ENCODE results near the gene COA8. TPM values are rescaled to one million over a fixed set of nuclear protein-coding genes. Genes with fewer than 3 reads are reported as not detected.

Gene COA8
- total RNA-seq, 1 donor from 2014 or later, result 48.3 TPM

- TF ChIP-seq, protein P1, sequence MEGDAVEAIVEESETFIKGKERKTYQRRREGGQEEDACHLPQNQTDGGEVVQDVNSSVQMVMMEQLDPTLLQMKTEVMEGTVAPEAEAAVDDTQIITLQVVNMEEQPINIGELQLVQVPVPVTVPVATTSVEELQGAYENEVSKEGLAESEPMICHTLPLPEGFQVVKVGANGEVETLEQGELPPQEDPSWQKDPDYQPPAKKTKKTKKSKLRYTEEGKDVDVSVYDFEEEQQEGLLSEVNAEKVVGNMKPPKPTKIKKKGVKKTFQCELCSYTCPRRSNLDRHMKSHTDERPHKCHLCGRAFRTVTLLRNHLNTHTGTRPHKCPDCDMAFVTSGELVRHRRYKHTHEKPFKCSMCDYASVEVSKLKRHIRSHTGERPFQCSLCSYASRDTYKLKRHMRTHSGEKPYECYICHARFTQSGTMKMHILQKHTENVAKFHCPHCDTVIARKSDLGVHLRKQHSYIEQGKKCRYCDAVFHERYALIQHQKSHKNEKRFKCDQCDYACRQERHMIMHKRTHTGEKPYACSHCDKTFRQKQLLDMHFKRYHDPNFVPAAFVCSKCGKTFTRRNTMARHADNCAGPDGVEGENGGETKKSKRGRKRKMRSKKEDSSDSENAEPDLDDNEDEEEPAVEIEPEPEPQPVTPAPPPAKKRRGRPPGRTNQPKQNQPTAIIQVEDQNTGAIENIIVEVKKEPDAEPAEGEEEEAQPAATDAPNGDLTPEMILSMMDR (IDR thresholded peaks at IDR 0.05; ENCODE audit: borderline replicate concordance), result no peak
- peak within 1 kb of the TSS; percentile 97 for H3K4me3 ChIP-seq
- intact Hi-C loops (cut with micrococcal nuclease), result no loop called here
- peaks cover 4% of the 10 kb centered on the region for H3K36me3 ChIP-seq
- DNase-seq, result peak; percentile 89
- H3K4me1 ChIP-seq, result peaks cover 86% of the 10 kb centered on the region
- H3K27ac ChIP-seq (replicated peaks), result peak within 1 kb of the TSS; percentile 100
- no peaks in the 10 kb centered on the region for H3K27me3 ChIP-seq (ENCODE audit: low read depth)
- H3K9me3 ChIP-seq (replicated peaks), result no peaks in the 10 kb centered on the region
These were observed 66.1 kb downstream of the COA8 start, which contains the start of gene KLC1 for GRCh38 chr14:103628684-103629502. Gene KLC1 (plus strand): TSS chr14:103629211. CDS start chr14:103654565, 25,354 bp downstream.

- Histone ChIP-seq H3K27me3 (ENCODE audit: low read depth) (no peaks in the 10 kb centered on the region), H3K36me3 (peaks cover 4% of the 10 kb centered on the region), H3K4me1 (peaks cover 86% of the 10 kb centered on the region), H3K4me3 (peak overlapping the region; percentile 97), H3K27ac (replicated peaks) (peak overlapping the region; percentile 100), H3K9me3 (replicated peaks) (no peaks in the 10 kb centered on the region)
- TF ChIP-seq, protein P1 (IDR thresholded peaks at IDR 0.05; ENCODE audit: borderline replicate concordance), result no peak
- intact Hi-C loops (cut with micrococcal nuclease), result no loop called here
- DNase-seq, result peak; percentile 70
These were observed 66.9 kb downstream of the COA8 start for GRCh38 chr14:103629503-103630121.

DNA sequence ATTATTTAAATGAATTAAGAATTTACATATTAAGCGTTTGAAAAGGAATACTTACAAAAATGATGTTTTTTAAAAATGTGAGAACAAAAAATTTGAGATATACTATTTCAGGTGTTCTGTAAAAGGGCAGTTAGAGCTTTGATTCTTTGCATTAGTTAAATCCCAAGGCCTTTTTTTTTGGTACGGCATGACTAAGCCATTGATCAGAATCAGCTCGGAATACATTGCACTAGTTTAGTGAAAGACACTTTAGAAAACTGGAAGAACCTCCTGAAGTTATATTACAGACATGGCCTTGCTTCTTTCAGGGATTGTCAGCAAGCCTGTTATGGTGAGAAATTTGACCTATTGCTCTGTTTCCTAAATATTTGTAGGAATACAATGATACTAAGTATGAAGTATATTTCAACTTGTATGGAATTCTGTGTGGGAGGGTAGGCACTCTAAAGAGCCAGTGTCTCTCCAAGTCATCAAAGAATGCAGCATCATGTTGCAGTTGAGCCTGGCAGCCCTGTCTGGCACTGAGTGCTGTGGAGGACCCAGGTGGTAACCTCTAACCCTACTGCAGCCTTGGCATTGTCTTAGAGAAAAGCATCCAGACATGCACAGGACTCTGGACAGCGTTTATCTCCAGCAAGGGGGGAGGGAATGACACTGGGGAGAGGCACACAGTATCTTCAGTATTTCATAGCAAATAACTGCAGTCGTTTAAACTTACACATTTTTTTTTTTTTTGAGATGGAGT lies 67.8 kb downstream of the COA8 start:
- peaks cover 4% of the 10 kb centered on the region for H3K36me3 ChIP-seq
- H3K4me1 ChIP-seq, result peaks cover 86% of the 10 kb centered on the region
- TF ChIP-seq, protein P1 (IDR thresholded peaks at IDR 0.05; ENCODE audit: borderline replicate concordance), result no peak
- no peak for DNase-seq
- H3K27me3 ChIP-seq (ENCODE audit: low read depth), result no peaks in the 10 kb centered on the region
- intact Hi-C loops (cut with micrococcal nuclease), result no loop called here
- no peaks in the 10 kb centered on the region for H3K9me3 ChIP-seq (replicated peaks)
- H3K27ac ChIP-seq (replicated peaks), result peak overlapping the region; percentile 100
- H3K4me3 ChIP-seq, result peak overlapping the region; percentile 97

- no peak overlapping the region for H3K4me3 ChIP-seq
- TF ChIP-seq, protein P1 (IDR thresholded peaks at IDR 0.05; ENCODE audit: borderline replicate concordance), result no peak
- H3K27ac ChIP-seq (replicated peaks), result peak overlapping the region; percentile 18
- no peaks in the 10 kb centered on the region for H3K27me3 ChIP-seq (ENCODE audit: low read depth)
- no peaks in the 10 kb centered on the region for H3K9me3 ChIP-seq (replicated peaks)
- intact Hi-C loops (cut with micrococcal nuclease), result no loop called here
- no peak for DNase-seq
- H3K36me3 ChIP-seq, result peaks cover 4% of the 10 kb centered on the region
- peaks cover 100% of the 10 kb centered on the region for H3K4me1 ChIP-seq
These were observed 70.6 kb downstream of the COA8 start for GRCh38 chr14:103633391-103633790.

- Histone ChIP-seq H3K4me1 (peaks cover 100% of the 10 kb centered on the region), H3K27ac (replicated peaks) (peak overlapping the region; percentile 18), H3K36me3 (peaks cover 4% of the 10 kb centered on the region), H3K9me3 (replicated peaks) (no peaks in the 10 kb centered on the region), H3K4me3 (no peak overlapping the region), H3K27me3 (ENCODE audit: low read depth) (no peaks in the 10 kb centered on the region)
- TF ChIP-seq, protein P1 (IDR thresholded peaks at IDR 0.05; ENCODE audit: borderline replicate concordance), result no peak
- intact Hi-C loops (cut with micrococcal nuclease), result no loop called here
- DNase-seq, result no peak
These were observed 71.4 kb downstream of the COA8 start for GRCh38 chr14:103634156-103634555.

Data from left ventricle myocardium inferior (tissue), 1 donor.